HG03064 (cell line): Measurements from ENCODE around the gene EFCAB8.

Experiments used
- ATAC-seq: cut with Tn5 transposase; IDR thresholded peaks from one replicate; pipeline ENCODE4 v1.9.1; 2021; ENCODE audit warnings: low read depth; ENCODE audit not compliant: unreplicated experiment

The EFCAB8 gene

DNA sequence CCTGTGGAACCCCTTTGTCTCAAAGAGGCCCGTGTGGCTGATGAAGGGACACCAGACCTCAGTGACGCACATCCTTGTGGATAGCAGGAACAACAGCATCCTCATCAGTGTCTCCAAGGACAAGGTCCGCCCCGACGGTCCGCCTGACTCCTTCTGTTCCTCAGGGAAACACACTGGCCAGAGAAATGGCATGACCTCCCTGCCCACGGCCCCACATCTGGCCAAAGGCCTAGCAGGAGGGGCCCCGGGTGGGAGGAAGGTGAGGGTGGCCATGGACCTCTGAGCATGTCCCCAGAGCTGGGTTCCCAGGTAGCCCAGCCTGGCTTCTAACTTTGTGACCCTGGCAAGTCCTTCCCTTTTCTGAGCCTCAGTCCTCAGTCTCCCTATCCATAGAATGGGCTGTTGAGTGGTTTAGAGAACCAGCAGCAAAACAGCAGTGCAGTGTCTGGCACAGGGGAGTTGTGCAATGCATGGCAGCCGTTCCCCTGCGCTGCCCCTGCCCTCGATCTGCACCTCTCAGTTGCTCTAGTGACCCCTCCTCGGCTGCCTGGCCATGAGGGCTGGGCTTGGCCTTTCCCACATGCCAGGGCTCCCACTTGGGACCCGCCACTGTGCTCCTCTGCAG lies 48.3 kb downstream of the EFCAB8 start:
- ATAC-seq = no peak

- ATAC-seq = no peak
Measured at GRCh38 chr20:32907886-32908285, 49.2 kb downstream of the EFCAB8 start.

- no peak for ATAC-seq
Measured at GRCh38 chr20:32908334-32909292, 49.9 kb downstream of the EFCAB8 start.

DNA sequence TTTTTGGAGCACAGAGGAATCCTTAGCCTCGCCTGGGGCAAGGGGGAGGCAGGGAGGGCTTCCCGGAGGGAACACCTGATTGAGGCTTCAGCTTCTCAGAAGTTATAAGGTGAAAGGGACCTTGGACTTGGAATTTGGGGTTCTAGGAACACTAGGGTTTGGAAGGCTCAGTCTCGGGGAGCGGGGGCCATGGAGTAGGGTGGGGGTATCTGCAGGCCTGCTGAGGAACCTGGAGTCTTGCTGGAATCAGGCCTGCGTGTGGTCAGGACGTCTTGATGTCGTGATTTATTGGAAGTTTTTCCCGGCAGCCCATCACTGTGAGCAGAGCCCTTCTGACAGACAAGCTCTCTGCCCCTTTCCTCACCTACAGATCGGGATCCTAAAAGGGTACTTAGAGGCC lies 50.7 kb downstream of the EFCAB8 start:
- ATAC-seq = no peak

- ATAC-seq = no peak
Measured at GRCh38 chr20:32909896-32910571, 51.3 kb downstream of the EFCAB8 start.

GRCh38 chr20:32911355-32911754 lies 52.6 kb downstream of the EFCAB8 start:
- no peak for ATAC-seq

GRCh38 chr20:32912688-32913087 lies 54.0 kb downstream of the EFCAB8 start:
- no peak for ATAC-seq

- ATAC-seq = no peak
Measured at GRCh38 chr20:32914031-32914430, 55.3 kb downstream of the EFCAB8 start.

DNA sequence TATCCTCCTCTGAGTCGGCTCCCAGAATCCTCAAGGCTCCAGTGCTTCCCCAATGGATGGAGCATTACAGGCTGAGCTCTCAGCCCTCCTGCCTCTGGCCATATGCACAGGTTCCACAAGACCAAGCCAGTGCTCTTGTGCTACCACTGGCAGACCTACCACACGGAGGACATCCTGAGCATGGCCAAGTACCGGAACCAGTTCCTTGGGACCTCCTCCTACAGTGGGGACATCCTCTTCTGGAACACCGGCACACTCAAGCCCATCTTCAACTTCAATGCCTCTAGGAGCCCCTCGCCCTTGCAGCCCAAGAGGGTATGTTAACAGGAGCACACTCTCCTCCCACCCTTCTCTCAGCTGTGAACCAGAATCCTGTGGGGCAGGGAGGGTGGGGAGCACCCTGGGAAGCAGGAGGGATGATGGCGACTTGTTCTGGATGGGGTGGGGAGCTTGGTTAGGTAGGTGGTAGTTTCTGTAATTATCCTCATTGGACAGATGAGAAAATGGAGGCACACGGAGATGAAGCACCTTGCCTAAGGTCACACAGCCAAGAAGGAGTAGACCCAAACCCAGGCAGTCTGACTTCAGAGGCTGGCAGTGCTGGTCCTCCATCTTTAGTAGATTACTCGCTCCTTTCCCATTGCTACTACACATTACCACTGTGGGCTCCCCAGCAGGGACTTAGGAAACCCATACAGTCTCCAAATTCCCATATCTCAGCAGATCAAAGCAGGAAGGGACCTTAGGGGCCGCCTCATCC lies 58.6 kb downstream of the EFCAB8 start:
- no peak for ATAC-seq

GRCh38 chr20:32918296-32918695 lies 59.6 kb downstream of the EFCAB8 start:
- ATAC-seq = no peak

DNA sequence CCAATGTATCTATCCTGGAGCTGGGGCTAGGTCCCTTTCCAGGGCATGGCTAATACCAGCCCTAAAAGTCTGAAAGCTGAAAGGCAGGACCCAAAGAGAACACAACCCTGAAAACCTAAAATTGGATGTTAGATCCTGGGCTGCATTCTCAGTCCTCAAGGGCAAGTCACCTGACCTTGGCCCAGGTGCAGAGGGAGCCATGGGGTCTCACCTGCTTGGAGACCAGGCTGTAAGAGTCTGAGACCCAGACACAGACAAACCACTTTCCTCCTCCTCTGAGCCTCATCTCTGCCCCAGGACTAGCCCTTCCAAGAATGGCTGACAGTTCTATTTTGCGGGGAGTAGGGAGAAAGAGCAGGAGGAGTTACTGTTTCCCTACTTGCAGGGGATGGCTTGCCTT lies 60.0 kb downstream of the EFCAB8 start:
- no peak for ATAC-seq

- ATAC-seq = no peak
Measured at GRCh38 chr20:32920066-32920465, 61.3 kb downstream of the EFCAB8 start.

DNA sequence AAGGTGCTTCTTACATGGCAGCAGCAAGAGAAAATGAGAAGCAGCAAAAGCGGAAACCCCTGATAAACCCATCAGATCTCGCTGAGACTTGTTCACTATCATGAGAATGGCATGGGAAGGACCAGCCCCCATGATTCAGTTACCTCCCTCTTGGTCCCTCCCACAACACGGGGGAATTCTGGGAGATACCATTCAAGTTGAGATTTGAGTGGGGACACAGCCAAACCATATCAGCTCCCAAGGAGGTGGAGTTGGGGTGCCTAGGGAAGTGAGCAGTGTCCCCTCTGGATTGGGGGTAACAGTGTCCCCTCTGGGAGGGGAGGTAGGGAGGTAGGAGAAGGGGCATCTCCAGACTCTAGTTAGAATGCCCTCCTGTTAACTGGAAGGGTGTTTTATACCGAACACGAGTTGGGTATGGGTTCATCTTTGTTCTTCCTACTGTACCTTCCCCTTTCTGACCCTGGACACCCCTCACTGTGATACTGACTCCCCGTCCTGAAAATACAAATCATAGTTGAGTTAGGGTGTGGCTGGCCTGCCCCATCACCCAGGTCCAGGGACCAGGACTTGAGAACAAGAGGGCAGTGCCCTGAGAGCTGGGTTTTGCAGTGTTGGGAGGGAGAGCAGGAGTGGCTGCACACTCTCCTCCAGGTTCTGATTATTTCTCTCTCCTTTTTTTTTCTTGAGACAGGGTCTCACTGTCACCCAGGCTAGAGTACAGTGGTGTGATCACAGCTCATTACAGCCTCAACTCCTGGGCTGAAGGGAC lies 62.0 kb downstream of the EFCAB8 start:
- no peak for ATAC-seq

- no peak for ATAC-seq
Measured at GRCh38 chr20:32922466-32922865, 63.7 kb downstream of the EFCAB8 start.

DNA sequence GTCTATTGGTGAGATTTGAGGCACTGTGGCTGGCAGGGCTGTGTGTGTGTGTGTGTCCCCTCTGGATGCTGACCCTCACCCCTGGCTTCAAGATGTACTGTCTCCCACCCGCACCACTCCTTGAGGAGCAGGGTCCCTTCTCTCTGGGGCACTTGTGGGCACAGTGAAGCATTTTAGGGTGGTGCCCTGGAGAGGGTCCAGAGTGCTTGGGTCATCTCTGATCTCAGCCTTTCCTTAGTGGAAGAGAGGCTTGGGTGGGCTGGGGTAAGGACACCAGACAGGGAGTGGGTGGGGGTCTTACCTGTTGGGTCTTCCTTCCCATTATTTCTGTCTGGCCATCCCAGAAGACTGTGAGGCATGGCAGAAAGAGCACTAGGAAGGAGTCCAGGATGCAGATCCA lies 66.1 kb downstream of the EFCAB8 start:
- no peak for ATAC-seq

- ATAC-seq = no peak
Measured at GRCh38 chr20:32925481-32926196, 66.9 kb downstream of the EFCAB8 start.

- no peak for ATAC-seq
Measured at GRCh38 chr20:32929162-32929561, 70.4 kb downstream of the EFCAB8 start.

- ATAC-seq = no peak
Measured at GRCh38 chr20:32930181-32930580, 71.5 kb downstream of the EFCAB8 start.

- no peak for ATAC-seq
Measured at GRCh38 chr20:32930701-32931100, 72.0 kb downstream of the EFCAB8 start.
